ENCODE data around the gene SLC38A2. TPM values are rescaled to one million over a fixed set of nuclear protein-coding genes. Genes with fewer than 3 reads are reported as not detected.
A peak's percentile ranks its signal among the peaks of the same experiment; 100 is the strongest.

Gene SLC38A2
- total RNA-seq, 1 donor from 2014 or later, result 348 TPM

DNA sequence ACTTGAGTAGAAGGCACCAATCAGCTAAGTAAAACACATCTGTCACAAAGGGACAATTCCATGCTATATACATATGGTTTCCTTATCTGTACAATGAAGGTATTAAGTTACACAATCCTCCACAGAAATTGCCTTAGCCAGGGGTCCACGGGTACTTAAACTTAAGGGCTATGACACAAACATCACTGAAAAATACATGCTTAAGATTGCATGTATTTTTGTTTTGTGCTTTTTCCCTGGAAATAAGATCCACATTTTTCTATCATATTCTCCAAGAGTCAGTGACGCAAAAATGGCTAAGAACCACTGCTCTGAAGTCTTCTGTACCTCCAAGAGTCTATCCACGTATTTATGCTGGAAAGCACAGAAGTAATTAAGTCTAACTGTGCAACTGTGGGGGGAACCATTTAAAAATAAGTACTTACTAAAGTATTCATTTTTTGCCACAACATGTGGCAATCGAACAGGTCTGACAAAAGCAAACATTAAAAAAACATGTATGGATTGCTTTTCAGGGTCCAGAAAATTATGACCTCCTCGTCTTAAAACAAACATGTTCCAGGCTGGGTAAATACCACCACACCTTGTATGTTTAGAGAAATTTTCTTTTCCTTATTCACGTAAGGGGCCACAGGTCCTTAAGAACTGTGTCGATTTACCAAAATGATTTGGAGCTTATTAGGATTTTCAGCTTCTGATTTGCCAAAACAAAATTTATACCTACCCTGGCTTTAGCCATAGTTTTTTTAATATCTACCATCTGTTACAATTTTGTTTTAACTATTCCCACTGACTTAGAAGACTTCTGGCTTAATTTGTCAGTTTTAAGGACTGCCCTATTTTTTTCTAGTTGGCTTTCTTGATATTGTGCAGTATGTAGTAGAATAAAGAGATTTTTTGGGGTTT lies 2.8 kb downstream of the SLC38A2 start:
- Histone ChIP-seq H2AFZ (replicated peaks) (no peak overlapping the region), H3K4me2 (peak overlapping the region; percentile 96), H3K4me3 (peak overlapping the region; percentile 76), H3K36me3 (peaks cover 53% of the 10 kb centered on the region), H4K20me1 (ENCODE audit: low read depth) (peaks cover 65% of the 10 kb centered on the region), H3K9me3 (ENCODE audit: low read depth) (no peaks in the 10 kb centered on the region), H3K9ac (peak overlapping the region; percentile 43), H3K27ac (no peak overlapping the region), H3K27me3 (peaks cover 9% of the 10 kb centered on the region), H3K4me1 (peaks cover 37% of the 10 kb centered on the region), H3F3A (ENCODE audit: low read depth) (peaks cover 79% of the 10 kb centered on the region), H3K79me2 (ENCODE audit: low read depth) (peaks cover 79% of the 10 kb centered on the region)
- Mint-ChIP-seq H3K9me3 (no peaks in the 10 kb centered on the region), H3K4me1 (peaks cover 44% of the 10 kb centered on the region), H3K27ac (no peak overlapping the region), H3K36me3 (peaks cover 34% of the 10 kb centered on the region), H3K4me3 (peak overlapping the region; percentile 96), H3K27me3 (ENCODE audit: insufficient read depth, low read depth) (peaks cover 14% of the 10 kb centered on the region)
- no peak for DNase-seq (ENCODE audit: low spot score)
- TF ChIP-seq EZH2phosphoT487 (IDR thresholded peaks at IDR 0.05) (no peak), EZH2 (IDR thresholded peaks at IDR 0.05) (no peak)
- TF ChIP-seq, protein P1, sequence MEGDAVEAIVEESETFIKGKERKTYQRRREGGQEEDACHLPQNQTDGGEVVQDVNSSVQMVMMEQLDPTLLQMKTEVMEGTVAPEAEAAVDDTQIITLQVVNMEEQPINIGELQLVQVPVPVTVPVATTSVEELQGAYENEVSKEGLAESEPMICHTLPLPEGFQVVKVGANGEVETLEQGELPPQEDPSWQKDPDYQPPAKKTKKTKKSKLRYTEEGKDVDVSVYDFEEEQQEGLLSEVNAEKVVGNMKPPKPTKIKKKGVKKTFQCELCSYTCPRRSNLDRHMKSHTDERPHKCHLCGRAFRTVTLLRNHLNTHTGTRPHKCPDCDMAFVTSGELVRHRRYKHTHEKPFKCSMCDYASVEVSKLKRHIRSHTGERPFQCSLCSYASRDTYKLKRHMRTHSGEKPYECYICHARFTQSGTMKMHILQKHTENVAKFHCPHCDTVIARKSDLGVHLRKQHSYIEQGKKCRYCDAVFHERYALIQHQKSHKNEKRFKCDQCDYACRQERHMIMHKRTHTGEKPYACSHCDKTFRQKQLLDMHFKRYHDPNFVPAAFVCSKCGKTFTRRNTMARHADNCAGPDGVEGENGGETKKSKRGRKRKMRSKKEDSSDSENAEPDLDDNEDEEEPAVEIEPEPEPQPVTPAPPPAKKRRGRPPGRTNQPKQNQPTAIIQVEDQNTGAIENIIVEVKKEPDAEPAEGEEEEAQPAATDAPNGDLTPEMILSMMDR (IDR thresholded peaks at IDR 0.05), result no peak

GRCh38 chr12:46369095-46369473 lies 3.5 kb downstream of the SLC38A2 start:
- H4K20me1 ChIP-seq (ENCODE audit: low read depth), result peaks cover 70% of the 10 kb centered on the region
- no peak overlapping the region for H3K9ac ChIP-seq
- H3K36me3 Mint-ChIP-seq, result peaks cover 37% of the 10 kb centered on the region
- peak overlapping the region; percentile 96 for H3K4me2 ChIP-seq
- H2AFZ ChIP-seq (replicated peaks), result no peak overlapping the region
- no peaks in the 10 kb centered on the region for H3K9me3 ChIP-seq (ENCODE audit: low read depth)
- H3K4me1 ChIP-seq, result peaks cover 34% of the 10 kb centered on the region
- H3K27ac Mint-ChIP-seq, result no peak overlapping the region
- DNase-seq (ENCODE audit: low spot score), result peak; percentile 20
- H3K9me3 Mint-ChIP-seq, result no peaks in the 10 kb centered on the region
- H3K27me3 ChIP-seq, result peaks cover 6% of the 10 kb centered on the region
- H3K27me3 Mint-ChIP-seq (ENCODE audit: insufficient read depth, low read depth), result peaks cover 9% of the 10 kb centered on the region
- TF ChIP-seq EZH2phosphoT487 (IDR thresholded peaks at IDR 0.05) (no peak), EZH2 (IDR thresholded peaks at IDR 0.05) (no peak)
- H3K4me1 Mint-ChIP-seq, result peaks cover 41% of the 10 kb centered on the region
- H3F3A ChIP-seq (ENCODE audit: low read depth), result peaks cover 81% of the 10 kb centered on the region
- peaks cover 79% of the 10 kb centered on the region for H3K79me2 ChIP-seq (ENCODE audit: low read depth)
- no peak overlapping the region for H3K4me3 Mint-ChIP-seq
- peaks cover 58% of the 10 kb centered on the region for H3K36me3 ChIP-seq
- peak overlapping the region; percentile 76 for H3K4me3 ChIP-seq
- H3K27ac ChIP-seq, result no peak overlapping the region

DNA sequence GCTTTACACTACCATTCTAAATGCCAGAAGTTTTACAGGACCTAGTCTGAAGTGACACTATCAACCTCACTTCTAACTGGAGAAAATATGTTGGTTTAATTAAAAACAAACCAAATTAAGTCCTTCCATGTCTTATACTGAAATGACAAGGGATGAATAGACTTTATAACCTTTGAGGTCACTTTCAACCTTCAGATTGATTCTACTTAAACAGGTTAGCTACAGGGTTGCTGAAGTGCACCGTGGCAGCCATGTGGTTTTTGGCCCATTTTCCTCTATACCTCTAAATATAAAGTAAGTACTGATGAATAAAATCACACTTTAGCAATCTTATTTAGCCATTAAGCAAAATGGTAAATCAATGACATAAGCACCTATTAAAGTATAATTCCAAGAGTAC lies 3.9 kb downstream of the SLC38A2 start:
- no peak for DNase-seq (ENCODE audit: low spot score)
- Histone ChIP-seq H3K9me3 (ENCODE audit: low read depth) (no peaks in the 10 kb centered on the region), H3K79me2 (ENCODE audit: low read depth) (peaks cover 79% of the 10 kb centered on the region), H3F3A (ENCODE audit: low read depth) (peaks cover 81% of the 10 kb centered on the region), H3K36me3 (peaks cover 62% of the 10 kb centered on the region), H3K27ac (no peak overlapping the region), H3K4me3 (peak overlapping the region; percentile 76), H3K4me2 (peak overlapping the region; percentile 96), H3K4me1 (peaks cover 30% of the 10 kb centered on the region), H2AFZ (replicated peaks) (no peak overlapping the region), H3K27me3 (peaks cover 2% of the 10 kb centered on the region), H4K20me1 (ENCODE audit: low read depth) (peaks cover 74% of the 10 kb centered on the region), H3K9ac (peak overlapping the region; percentile 5)
- TF ChIP-seq EZH2 (IDR thresholded peaks at IDR 0.05), result no peak
- TF ChIP-seq, protein P1 (IDR thresholded peaks at IDR 0.05), result no peak
- TF ChIP-seq EZH2phosphoT487 (IDR thresholded peaks at IDR 0.05), result no peak
- Mint-ChIP-seq H3K27ac (no peak overlapping the region), H3K27me3 (ENCODE audit: insufficient read depth, low read depth) (peaks cover 9% of the 10 kb centered on the region), H3K4me3 (no peak overlapping the region), H3K36me3 (peaks cover 38% of the 10 kb centered on the region), H3K9me3 (no peaks in the 10 kb centered on the region), H3K4me1 (peaks cover 37% of the 10 kb centered on the region)

- Histone ChIP-seq H3K36me3 (peaks cover 67% of the 10 kb centered on the region), H3K27ac (no peak overlapping the region), H3K27me3 (no peaks in the 10 kb centered on the region), H4K20me1 (ENCODE audit: low read depth) (peaks cover 79% of the 10 kb centered on the region), H3K9ac (peak overlapping the region; percentile 5), H3K4me3 (peak overlapping the region; percentile 76), H3K4me1 (peaks cover 29% of the 10 kb centered on the region), H3F3A (ENCODE audit: low read depth) (peaks cover 81% of the 10 kb centered on the region), H3K9me3 (ENCODE audit: low read depth) (no peaks in the 10 kb centered on the region), H3K79me2 (ENCODE audit: low read depth) (peaks cover 79% of the 10 kb centered on the region), H3K4me2 (peak overlapping the region; percentile 96), H2AFZ (replicated peaks) (no peak overlapping the region)
- H3K4me3 Mint-ChIP-seq, result no peak overlapping the region
- peaks cover 7% of the 10 kb centered on the region for H3K27me3 Mint-ChIP-seq (ENCODE audit: insufficient read depth, low read depth)
- no peak for TF ChIP-seq EZH2 (IDR thresholded peaks at IDR 0.05)
- TF ChIP-seq, protein P1 (IDR thresholded peaks at IDR 0.05), result no peak
- peaks cover 40% of the 10 kb centered on the region for H3K36me3 Mint-ChIP-seq
- no peak overlapping the region for H3K27ac Mint-ChIP-seq
- DNase-seq (ENCODE audit: low spot score), result no peak
- H3K9me3 Mint-ChIP-seq, result no peaks in the 10 kb centered on the region
- peaks cover 33% of the 10 kb centered on the region for H3K4me1 Mint-ChIP-seq
Observed at GRCh38 chr12:46368138-46368537, 4.4 kb downstream of the SLC38A2 start.

Measured in neural progenitor cell (in vitro differentiated cells).